Astrocyte (in vitro differentiated cells and primary cell): ENCODE measurements around the gene GET4. TPM values are rescaled to one million over a fixed set of nuclear protein-coding genes. Genes with fewer than 3 reads are reported as not detected.
"Not testable (repeated sequence)": the region's sequence is repeated elsewhere in the genome, so short reads cannot be mapped to it uniquely, and the experiment has no call there.

Source experiments
- DNase-seq: peaks from one replicate; pipeline ENCODE4 v3.0.0-alpha.2; 2010; ENCODE audit warnings: low read depth
- FAIRE-seq: peaks from 2 replicates; lab custom pipeline; 2011; peaks lifted over from hg19 to GRCh38; lab: Jason Lieb, UNC
- H2AFZ ChIP-seq: 2 replicates; pipeline ENCODE4 v1.6.0; 2012; ENCODE audit warnings: low read depth, low read length, inconsistent platforms
- H3K27ac ChIP-seq: 2 replicates; pipeline ENCODE4 v1.5.1; 2011; ENCODE audit warnings: low read depth, low read length, inconsistent platforms
- H3K27me3 ChIP-seq: 2 replicates; pipeline ENCODE4 v1.6.0; 2011; ENCODE audit warnings: low read length, inconsistent platforms; ENCODE audit not compliant: insufficient read depth
- H3K36me3 ChIP-seq: 2 replicates; pipeline ENCODE4 v1.5.1; 2011; ENCODE audit warnings: low read length, inconsistent platforms; ENCODE audit not compliant: insufficient read depth
- H3K4me1 ChIP-seq: 2 replicates; pipeline ENCODE4 v1.5.1; 2011; ENCODE audit warnings: low read length, inconsistent platforms; ENCODE audit not compliant: insufficient read depth
- H3K4me2 ChIP-seq: 2 replicates; pipeline ENCODE4 v1.6.0; 2012; ENCODE audit warnings: low read length, inconsistent platforms
- H3K4me3 ChIP-seq: 2 replicates; pipeline ENCODE4 v1.5.1; 2011; ENCODE audit warnings: low read depth, mild to moderate bottlenecking, low read length, inconsistent platforms; ENCODE audit not compliant: insufficient read depth
- H3K79me2 ChIP-seq: 2 replicates; pipeline ENCODE4 v1.6.0; 2012; ENCODE audit warnings: mild to moderate bottlenecking, low read length, inconsistent platforms; ENCODE audit not compliant: insufficient read depth
- H3K9ac ChIP-seq: 2 replicates; pipeline ENCODE4 v1.6.0; 2012; ENCODE audit warnings: mild to moderate bottlenecking, low read length, inconsistent platforms
- H3K9me3 ChIP-seq: 2 replicates; pipeline ENCODE4 v1.5.1; 2012; ENCODE audit warnings: low read depth, mild to moderate bottlenecking, low read length, inconsistent platforms; ENCODE audit not compliant: insufficient read depth
- H4K20me1 ChIP-seq: 2 replicates; pipeline ENCODE4 v1.6.0; 2012; ENCODE audit warnings: low read length, inconsistent platforms; ENCODE audit not compliant: insufficient read depth
- H3K27ac Mint-ChIP-seq: one replicate; pipeline ENCODE4 v1.8.0; 2021; ENCODE audit warnings: mild to moderate bottlenecking, mixed read lengths; ENCODE audit not compliant: unreplicated experiment
- H3K27me3 Mint-ChIP-seq: one replicate; pipeline ENCODE4 v1.8.0; 2021; ENCODE audit warnings: low read depth, mixed read lengths; ENCODE audit not compliant: unreplicated experiment
- H3K36me3 Mint-ChIP-seq: one replicate; pipeline ENCODE4 v1.8.0; 2021; ENCODE audit warnings: low read depth, mixed read lengths; ENCODE audit not compliant: unreplicated experiment
- H3K4me1 Mint-ChIP-seq: one replicate; pipeline ENCODE4 v1.8.0; 2021; ENCODE audit warnings: low read depth, mixed read lengths; ENCODE audit not compliant: unreplicated experiment
- H3K4me3 Mint-ChIP-seq: one replicate; pipeline ENCODE4 v1.8.0; 2021; ENCODE audit warnings: mild to moderate bottlenecking, moderate library complexity, mixed read lengths; ENCODE audit not compliant: unreplicated experiment
- H3K9me3 Mint-ChIP-seq: one replicate; pipeline ENCODE4 v1.8.0; 2021; ENCODE audit warnings: mild to moderate bottlenecking, mixed read lengths; ENCODE audit not compliant: unreplicated experiment
- CTCF ChIP-seq: IDR thresholded peaks from 2 replicates; pipeline ENCODE4 v1.5.1; 2011; ENCODE audit warnings: low read depth, mild to moderate bottlenecking, inconsistent platforms, low read length, moderate library complexity; ENCODE audit not compliant: insufficient read depth
- EZH2 ChIP-seq: IDR thresholded peaks from 2 replicates; pipeline ENCODE4 v1.6.1; 2012; ENCODE audit warnings: mild to moderate bottlenecking, low read length, inconsistent platforms; ENCODE audit not compliant: insufficient read depth
- total RNA-seq: library from RNA; stranded (reverse); gene quantifications from 2 replicates; pipeline ENCODE4 v1.2.1, GENCODE V29; 2021

The GET4 gene
- total RNA-seq, 1 donor from 2014 or later: 43.0 TPM

GRCh38 chr7:847728-848127, 28.6 kb upstream of the GET4 start:
- H3K79me2 ChIP-seq: peaks cover 32% of the 10 kb centered on the region
- H3K27ac ChIP-seq, H3K4me1 Mint-ChIP-seq, H3K27me3 Mint-ChIP-seq, H3K27me3 ChIP-seq, FAIRE-seq, H3K4me3 Mint-ChIP-seq, H3K4me2 ChIP-seq, H3K9ac ChIP-seq, H3K27ac Mint-ChIP-seq, H3K9me3 Mint-ChIP-seq, H3K4me1 ChIP-seq, H3K9me3 ChIP-seq, H3K4me3 ChIP-seq, DNase-seq, H2AFZ ChIP-seq: not testable (repeated sequence)
- H3K36me3 Mint-ChIP-seq: peaks cover 28% of the 10 kb centered on the region
- peaks cover 35% of the 10 kb centered on the region for H4K20me1 ChIP-seq
- peaks cover 22% of the 10 kb centered on the region for H3K36me3 ChIP-seq

- Histone ChIP-seq H3K79me2 (peaks cover 27% of the 10 kb centered on the region), H3K4me1 (no peaks in the 10 kb centered on the region), H4K20me1 (peaks cover 34% of the 10 kb centered on the region), H3K9ac (no peak overlapping the region), H3K4me3 (no peak overlapping the region), H3K36me3 (peaks cover 25% of the 10 kb centered on the region), H3K9me3 (no peaks in the 10 kb centered on the region), H3K27me3 (no peaks in the 10 kb centered on the region), H3K27ac (no peak overlapping the region), H3K4me2 (no peak overlapping the region), H2AFZ (no peak overlapping the region)
- Mint-ChIP-seq H3K9me3 (peaks cover 3% of the 10 kb centered on the region), H3K4me3 (no peak overlapping the region), H3K27me3 (no peaks in the 10 kb centered on the region), H3K27ac (no peak overlapping the region), H3K4me1 (no peaks in the 10 kb centered on the region), H3K36me3 (peaks cover 23% of the 10 kb centered on the region)
- TF ChIP-seq CTCF (no peak), EZH2 (no peak)
- FAIRE-seq: no peak
- no peak for DNase-seq
These were observed 27.2 kb upstream of the GET4 start for GRCh38 chr7:849145-849544.

- H3K27me3 Mint-ChIP-seq: no peaks in the 10 kb centered on the region
- no peak overlapping the region for H3K27ac Mint-ChIP-seq
These were observed 26.6 kb upstream of the GET4 start for GRCh38 chr7:849781-850180.

More at GRCh38 chr7:849781-850180, 26.6 kb upstream of the GET4 start:
- peaks cover 3% of the 10 kb centered on the region for H3K9me3 Mint-ChIP-seq
- Histone ChIP-seq H3K4me1 (no peaks in the 10 kb centered on the region), H2AFZ (no peak overlapping the region), H3K4me2 (no peak overlapping the region), H3K9me3 (no peaks in the 10 kb centered on the region), H3K27ac (no peak overlapping the region), H3K9ac (no peak overlapping the region), H3K4me3 (no peak overlapping the region), H3K36me3 (peaks cover 24% of the 10 kb centered on the region), H3K79me2 (peaks cover 21% of the 10 kb centered on the region), H4K20me1 (peaks cover 30% of the 10 kb centered on the region), H3K27me3 (no peaks in the 10 kb centered on the region)
- DNase-seq: no peak
- no peak for FAIRE-seq
- H3K36me3 Mint-ChIP-seq: peaks cover 25% of the 10 kb centered on the region
- no peak overlapping the region for H3K4me3 Mint-ChIP-seq
- H3K4me1 Mint-ChIP-seq: no peaks in the 10 kb centered on the region
- TF ChIP-seq EZH2 (no peak), CTCF (no peak)
